Thoracic aorta (tissue), 2 donors: Measurements from ENCODE around the gene SPATC1L. TPM values are rescaled to one million over a fixed set of nuclear protein-coding genes. Genes with fewer than 3 reads are reported as not detected.

Source experiments
- ATAC-seq: fragments of 150-250 bp; one replicate; pipeline ENCODE4 v1.8.0; 2017; ENCODE audit warnings: low read depth; ENCODE audit not compliant: insufficient number of reproducible peaks, low FRiP score
- DNase-seq: peaks from one replicate; pipeline ENCODE4 v3.0.0-alpha.2; 2020; ENCODE audit warnings: low spot score
- H3K27ac ChIP-seq, 2 donors: fragments of 200-600 bp; sonication (generic); 1 replicate in 1 of 2; 2 replicates in 1 of 2; pipeline ENCODE4 v1.5.1; 2016; ENCODE audit warnings: mild to moderate bottlenecking in 2 of 2, moderate library complexity in 2 of 2
- H3K27me3 ChIP-seq: fragments of 200-600 bp; sonication (generic); replicated peaks from 2 replicates; pipeline ENCODE4 v1.6.0; 2016; ENCODE audit warnings: mild to moderate bottlenecking; ENCODE audit not compliant: insufficient read depth
- H3K36me3 ChIP-seq: fragments of 200-600 bp; sonication (generic); one replicate; pipeline ENCODE4 v1.5.1; 2016
- H3K4me1 ChIP-seq, 2 donors: fragments of 200-600 bp; sonication (generic); 1 replicate in 1 of 2; 2 replicates in 1 of 2; pipeline versions ENCODE4 v1.5.1 to v1.6.0; 2016; ENCODE audit warnings: low read depth in 2 of 2, mild to moderate bottlenecking in 1 of 2; ENCODE audit not compliant: control insufficient read depth in 1 of 2
- H3K4me3 ChIP-seq: fragments of 200-600 bp; sonication (generic); 2 replicates; pipeline ENCODE4 v1.5.1; 2016; ENCODE audit warnings: mild to moderate bottlenecking
- H3K9me3 ChIP-seq: fragments of 200-600 bp; sonication (generic); 2 replicates; pipeline ENCODE4 v1.5.1; 2016
- total RNA-seq, 2 donors: library from RNA; depleted of rRNA; stranded (reverse); fragments of >200 nt; gene quantifications; one replicate each; pipeline versions ENCODE4 v1.1.0 to v1.2.3, GENCODE V29; 2016
- TF ChIP-seq, protein P1 (sequence below): fragments of 200-600 bp; sonication (generic); IDR thresholded peaks from one replicate; pipeline ENCODE4 v1.5.1; 2019; ENCODE audit warnings: antibody characterized with exemption

Gene SPATC1L
- total RNA-seq, 2 donors from 2014 or later = 3.2 to 7.9 TPM

DNA sequence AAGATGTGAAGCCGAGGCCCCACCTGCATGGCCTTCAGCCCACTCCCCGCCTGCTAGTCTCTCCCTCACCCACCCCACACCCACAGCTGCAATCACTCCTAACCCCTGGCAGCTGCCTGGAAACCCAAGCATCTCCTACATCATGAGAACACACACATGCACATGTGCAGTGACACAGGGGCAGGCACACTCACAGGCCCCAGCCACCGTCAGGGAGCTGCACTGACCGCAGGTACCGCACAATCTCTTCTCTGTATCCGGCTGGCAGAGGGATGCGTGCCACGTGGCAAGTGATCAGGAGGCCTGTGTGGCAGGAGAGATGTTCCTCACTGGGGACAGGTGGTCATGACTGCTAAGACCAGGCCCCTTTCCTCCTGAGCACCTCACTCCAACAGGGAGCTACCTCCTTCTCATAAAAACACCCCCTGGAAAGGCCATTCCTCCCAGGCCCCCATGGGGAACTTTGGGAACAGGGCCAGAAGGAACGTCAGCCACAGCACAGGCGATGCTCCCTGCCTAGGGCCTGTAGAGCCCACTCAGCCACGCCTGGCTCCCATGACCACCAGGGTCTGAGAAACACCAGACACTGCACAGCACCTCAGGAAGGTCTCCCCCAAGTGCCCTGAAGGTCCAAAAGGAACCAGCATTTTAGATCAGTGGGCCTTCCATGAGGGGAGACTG lies 38.3 kb upstream of the SPATC1L start:
- TF ChIP-seq, protein P1, sequence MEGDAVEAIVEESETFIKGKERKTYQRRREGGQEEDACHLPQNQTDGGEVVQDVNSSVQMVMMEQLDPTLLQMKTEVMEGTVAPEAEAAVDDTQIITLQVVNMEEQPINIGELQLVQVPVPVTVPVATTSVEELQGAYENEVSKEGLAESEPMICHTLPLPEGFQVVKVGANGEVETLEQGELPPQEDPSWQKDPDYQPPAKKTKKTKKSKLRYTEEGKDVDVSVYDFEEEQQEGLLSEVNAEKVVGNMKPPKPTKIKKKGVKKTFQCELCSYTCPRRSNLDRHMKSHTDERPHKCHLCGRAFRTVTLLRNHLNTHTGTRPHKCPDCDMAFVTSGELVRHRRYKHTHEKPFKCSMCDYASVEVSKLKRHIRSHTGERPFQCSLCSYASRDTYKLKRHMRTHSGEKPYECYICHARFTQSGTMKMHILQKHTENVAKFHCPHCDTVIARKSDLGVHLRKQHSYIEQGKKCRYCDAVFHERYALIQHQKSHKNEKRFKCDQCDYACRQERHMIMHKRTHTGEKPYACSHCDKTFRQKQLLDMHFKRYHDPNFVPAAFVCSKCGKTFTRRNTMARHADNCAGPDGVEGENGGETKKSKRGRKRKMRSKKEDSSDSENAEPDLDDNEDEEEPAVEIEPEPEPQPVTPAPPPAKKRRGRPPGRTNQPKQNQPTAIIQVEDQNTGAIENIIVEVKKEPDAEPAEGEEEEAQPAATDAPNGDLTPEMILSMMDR = no peak
- H3K4me1 ChIP-seq = peaks cover 24 to 30% of the 10 kb centered on the region in 2 donors
- no peak overlapping the region for H3K4me3 ChIP-seq
- H3K9me3 ChIP-seq = no peaks in the 10 kb centered on the region
- no peak overlapping the region for H3K27ac ChIP-seq
- peaks cover 19% of the 10 kb centered on the region for H3K36me3 ChIP-seq
- no peaks in the 10 kb centered on the region for H3K27me3 ChIP-seq
- no peak for ATAC-seq
- no peak for DNase-seq

GRCh38 chr21:46221664-46222435 lies 37.6 kb upstream of the SPATC1L start:
- Histone ChIP-seq H3K27me3 (no peaks in the 10 kb centered on the region), H3K4me3 (no peak overlapping the region), H3K27ac (no peak overlapping the region), H3K9me3 (no peaks in the 10 kb centered on the region), H3K4me1 (peaks cover 17 to 23% of the 10 kb centered on the region in 2 donors), H3K36me3 (peaks cover 20% of the 10 kb centered on the region)
- TF ChIP-seq, protein P1 = no peak
- no peak for DNase-seq
- ATAC-seq = no peak

DNA sequence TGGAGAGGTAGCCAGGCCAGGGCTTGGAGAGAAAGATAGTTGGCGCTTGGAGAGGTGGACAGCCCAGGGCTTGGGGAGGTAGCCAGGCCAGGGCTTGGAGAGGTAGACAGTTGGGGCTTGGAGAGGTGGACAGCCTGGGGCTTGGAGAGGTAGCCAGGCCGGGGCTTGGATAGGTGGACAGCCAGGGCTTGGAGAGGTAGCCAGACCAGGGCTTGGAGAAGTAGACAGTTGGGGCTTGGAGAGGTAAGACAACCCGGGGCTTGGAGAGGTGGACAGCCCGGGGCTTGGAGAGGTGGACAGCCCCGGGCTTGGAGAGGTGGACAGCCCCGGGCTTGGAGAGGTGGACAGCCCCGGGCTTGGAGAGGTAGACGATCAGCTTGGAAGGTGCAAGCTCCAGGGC lies 36.6 kb upstream of the SPATC1L start:
- Histone ChIP-seq H3K27ac (no peak overlapping the region), H3K4me1 (peaks cover 7 to 13% of the 10 kb centered on the region in 2 donors), H3K4me3 (no peak overlapping the region), H3K27me3 (no peaks in the 10 kb centered on the region), H3K36me3 (peaks cover 29% of the 10 kb centered on the region), H3K9me3 (no peaks in the 10 kb centered on the region)
- DNase-seq = no peak
- TF ChIP-seq, protein P1 = no peak
- ATAC-seq = no peak

- Histone ChIP-seq H3K27me3 (no peaks in the 10 kb centered on the region), H3K4me3 (no peak overlapping the region), H3K36me3 (peaks cover 29% of the 10 kb centered on the region), H3K4me1 (peaks cover 2 to 8% of the 10 kb centered on the region in 2 donors), H3K9me3 (no peaks in the 10 kb centered on the region), H3K27ac (no peak overlapping the region)
- ATAC-seq = no peak
- DNase-seq = no peak
- TF ChIP-seq, protein P1 = no peak
Measured at GRCh38 chr21:46220275-46220810, 36.1 kb upstream of the SPATC1L start.

DNA sequence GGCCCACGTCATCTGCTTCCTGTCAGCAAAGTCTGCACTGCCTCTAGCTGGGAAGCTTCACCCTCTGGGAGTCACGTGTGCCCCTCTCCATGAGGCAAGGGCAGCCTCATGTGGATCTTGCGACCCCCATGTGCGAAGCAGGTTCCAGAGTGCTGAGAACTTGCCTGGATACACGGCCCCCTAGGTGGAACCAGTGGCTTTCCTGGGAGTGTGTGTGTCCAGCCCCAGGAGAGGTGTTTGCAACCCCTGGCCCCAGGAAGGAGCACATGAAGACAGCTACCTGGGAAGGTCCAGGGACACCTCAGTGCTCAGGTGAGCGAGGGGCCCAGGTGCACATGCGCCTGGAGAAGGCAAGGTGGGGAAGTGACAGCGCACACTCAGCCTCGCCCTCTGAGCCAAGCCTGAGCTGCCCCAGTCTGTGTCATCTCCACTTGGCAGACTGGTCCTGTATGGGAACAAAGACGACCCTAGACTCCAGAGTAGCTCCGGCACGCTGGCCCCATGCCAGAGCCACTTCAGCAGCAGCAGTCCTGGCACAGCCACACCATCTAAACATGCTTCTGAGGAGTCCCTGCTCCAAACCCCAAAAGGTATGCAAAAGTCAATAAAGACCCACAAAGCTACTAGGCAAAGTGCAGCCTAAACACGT lies 35.5 kb upstream of the SPATC1L start:
- TF ChIP-seq, protein P1 = no peak
- DNase-seq = no peak
- no peak overlapping the region for H3K27ac ChIP-seq
- H3K4me1 ChIP-seq = peaks cover 0 to 1% of the 10 kb centered on the region in 2 donors
- H3K9me3 ChIP-seq = no peaks in the 10 kb centered on the region
- peaks cover 32% of the 10 kb centered on the region for H3K36me3 ChIP-seq
- H3K27me3 ChIP-seq = no peaks in the 10 kb centered on the region
- H3K4me3 ChIP-seq = no peak overlapping the region
- ATAC-seq = no peak
